Stimulated activated CD4-positive, alpha-beta T cell treated with anti-CD3 and anti-CD28 coated beads, Interleukin-12 subunit alpha, Interleukin-12 subunit beta, amount 100 ng/mL, for 4 hours (primary cell): Measurements from ENCODE around the gene NCBP2.

Source experiments
- DNase-seq: peaks from one replicate; pipeline ENCODE4 v3.0.0-alpha.2; 2020

Gene NCBP2

GRCh38 chr3:196932600-196932999, 9.7 kb downstream of the NCBP2 start:
- no peak for DNase-seq

GRCh38 chr3:196931828-196932587, 10.3 kb downstream of the NCBP2 start:
- no peak for DNase-seq

GRCh38 chr3:196931157-196931556, 11.2 kb downstream of the NCBP2 start:
- no peak for DNase-seq

GRCh38 chr3:196927571-196928453, 14.5 kb downstream of the NCBP2 start:
- no peak for DNase-seq

- DNase-seq, result no peak
These were observed 21.6 kb downstream of the NCBP2 start for GRCh38 chr3:196920733-196921132.

GRCh38 chr3:196918968-196919367, 23.4 kb downstream of the NCBP2 start:
- DNase-seq, result no peak

- no peak for DNase-seq
These were observed 25.3 kb downstream of the NCBP2 start for GRCh38 chr3:196916995-196917394.

- DNase-seq, result no peak
These were observed 26.1 kb downstream of the NCBP2 start for GRCh38 chr3:196916221-196916620.

GRCh38 chr3:196915375-196915774, 27.0 kb downstream of the NCBP2 start:
- DNase-seq, result no peak

GRCh38 chr3:196914866-196915265, 27.5 kb downstream of the NCBP2 start:
- no peak for DNase-seq

- no peak for DNase-seq
These were observed 38.6 kb downstream of the NCBP2 start for GRCh38 chr3:196903740-196904139.

GRCh38 chr3:196902296-196902695, 40.0 kb downstream of the NCBP2 start:
- DNase-seq, result no peak

- no peak for DNase-seq
These were observed 40.6 kb downstream of the NCBP2 start for GRCh38 chr3:196901768-196902167.

GRCh38 chr3:196896229-196896628, 46.1 kb downstream of the NCBP2 start:
- DNase-seq, result no peak

- no peak for DNase-seq
These were observed 47.6 kb downstream of the NCBP2 start for GRCh38 chr3:196894557-196895295.

GRCh38 chr3:196889844-196890708, 52.3 kb downstream of the NCBP2 start:
- DNase-seq, result no peak

GRCh38 chr3:196886144-196886543, 56.2 kb downstream of the NCBP2 start:
- DNase-seq, result no peak
